HCT116 (cell line): Measurements from ENCODE around the gene SNPH. TPM values are rescaled to one million over a fixed set of nuclear protein-coding genes. Genes with fewer than 3 reads are reported as not detected.

Experiments used
- ATAC-seq: fragments of 200-7000 bp; cut with Tn5 transposase; 2 replicates; pipeline ENCODE4 v1.9.1; 2020; ENCODE audit warnings: mild to moderate bottlenecking, moderate library complexity
- BruUV-seq: library from RNA; stranded (reverse); fragments of 400-500 nt; replicated peaks from 2 replicates; lab custom pipeline; 2021; lab: Mats Ljungman, UMichigan
- CTCF ChIA-PET: fragments of 300-600 bp; sonication (Branson Sonifier 250); formaldehyde crosslinking; loops from one replicate; lab custom pipeline; 2021; ENCODE audit warnings: antibody characterized with exemption; lab: Charles Lee
- POLR2A ChIA-PET: fragments of 300-600, 350-600 bp; sonication (Branson Sonifier 250); formaldehyde crosslinking; loops from one replicate; lab custom pipeline; 2021; ENCODE audit warnings: antibody characterized with exemption; lab: Charles Lee
- RAD21 ChIA-PET, 2 experiments: fragments of 300-600 bp; sonication (Branson Sonifier 250); formaldehyde crosslinking; loops; one replicate each; lab custom pipeline; 2023; ENCODE audit warnings: low total read pairs in 2 of 2; ENCODE audit not compliant: uncharacterized antibody in 2 of 2, unreplicated experiment in 2 of 2, low non-redundant PET in 1 of 2; lab: Charles Lee
- DNase-seq: peaks from one replicate; pipeline ENCODE4 v3.0.0-alpha.2; 2010; ENCODE audit warnings: low read depth, low spot score
- H2AFZ ChIP-seq: fragments of 200-600 bp; shearing (Covaris generic), sonication (generic); 2 replicates; pipeline ENCODE4 v1.6.1; 2017; ENCODE audit warnings: low read depth, mixed run types, mixed read lengths, antibody characterized with exemption, low read length; ENCODE audit not compliant: poor library complexity, severe bottlenecking
- H3K27ac ChIP-seq: 2 replicates; pipeline ENCODE4 v1.5.1; 2012; ENCODE audit warnings: low read depth, low read length
- H3K27me3 ChIP-seq: fragments of 200-600 bp; sonication (generic); 2 replicates; pipeline ENCODE4 v1.6.1; 2016; ENCODE audit warnings: mixed run types, low read length, mixed read lengths; ENCODE audit not compliant: insufficient read depth
- H3K36me3 ChIP-seq, 2 experiments: fragments of 200-500 bp in 1 of 2; fragments of 200-600 bp in 1 of 2; sonication (Bioruptor generic) in 1 of 2; sonication (generic) in 1 of 2; 2 replicates each; pipeline versions ENCODE4 v1.5.1 to v1.6.1; 2014 to 2016; ENCODE audit warnings: low read length in 2 of 2, inconsistent platforms in 1 of 2, mixed read lengths in 1 of 2, mixed run types in 1 of 2; ENCODE audit not compliant: insufficient read depth in 2 of 2, control insufficient read depth in 1 of 2
- H3K4me1 ChIP-seq, 2 experiments: fragments of 200-600 bp in 1 of 2; sonication (generic) in 1 of 2; 2 replicates each; pipeline versions ENCODE4 v1.5.1 to v1.6.1; 2012 to 2017; ENCODE audit warnings: low read length in 2 of 2, inconsistent platforms in 1 of 2, mild to moderate bottlenecking in 1 of 2, mixed read lengths in 1 of 2, mixed run types in 1 of 2, moderate library complexity in 1 of 2; ENCODE audit not compliant: insufficient read depth in 2 of 2, control insufficient read depth in 1 of 2
- H3K4me2 ChIP-seq: fragments of 200-600 bp; sonication (generic); 2 replicates; pipeline ENCODE4 v1.6.1; 2017; ENCODE audit warnings: mixed run types, low read length, mixed read lengths
- H3K4me3 ChIP-seq, 2 experiments: fragments of 200-600 bp in 1 of 2; sonication (generic) in 1 of 2; replicated peaks in 1 of 2; 2 replicates each; pipeline ENCODE4 v1.5.1; 2011 to 2016; ENCODE audit warnings: low read length in 2 of 2, control low read depth in 1 of 2, low read depth in 1 of 2, mild to moderate bottlenecking in 1 of 2, mixed read lengths in 1 of 2, mixed run types in 1 of 2
- H3K79me2 ChIP-seq: fragments of 200-600 bp; sonication (generic); 2 replicates; pipeline ENCODE4 v1.6.1; 2017; ENCODE audit warnings: mild to moderate bottlenecking, mixed run types, low read length, moderate library complexity, mixed read lengths; ENCODE audit not compliant: insufficient read depth
- H3K9ac ChIP-seq: fragments of 200-600 bp; sonication (generic); 2 replicates; pipeline ENCODE4 v1.6.1; 2016; ENCODE audit warnings: low read length, mixed read lengths
- H3K9me2 ChIP-seq: fragments of 200-600 bp; sonication (generic), shearing (Covaris generic); 2 replicates; pipeline ENCODE4 v1.6.1; 2017; ENCODE audit warnings: mixed run types, mild to moderate bottlenecking, moderate library complexity; ENCODE audit not compliant: insufficient read depth
- H3K9me3 ChIP-seq, 2 experiments: fragments of 200-500 bp in 1 of 2; fragments of 200-600 bp in 1 of 2; sonication (Bioruptor generic) in 1 of 2; sonication (generic) in 1 of 2; 2 replicates each; pipeline ENCODE4 v1.6.1; 2014 to 2017; ENCODE audit warnings: low read length in 2 of 2, mixed read lengths in 2 of 2, inconsistent platforms in 1 of 2, low read depth in 1 of 2, mild to moderate bottlenecking in 1 of 2, mixed run types in 1 of 2, moderate library complexity in 1 of 2; ENCODE audit not compliant: control insufficient read depth in 1 of 2, insufficient read depth in 1 of 2
- H4K20me1 ChIP-seq: fragments of 200-600 bp; sonication (generic), shearing (Covaris generic); 2 replicates; pipeline ENCODE4 v1.6.1; 2017; ENCODE audit warnings: mixed run types, mild to moderate bottlenecking, moderate library complexity; ENCODE audit not compliant: insufficient read depth
- ATF3 ChIP-seq: IDR thresholded peaks from 2 replicates; pipeline ENCODE4 v1.6.1; 2012
- CTCF ChIP-seq, 3 experiments: fragments of 200-600 bp in 1 of 3; sonication (generic) in 1 of 3; IDR thresholded peaks in 2 of 3; conservative IDR thresholded peaks in 1 of 3; 2 replicates each; pipeline ENCODE4 v1.5.1; 2012 to 2017; ENCODE audit warnings: low read depth in 2 of 3, low read length in 2 of 3, antibody characterized with exemption in 1 of 3, borderline replicate concordance in 1 of 3, control low read depth in 1 of 3, mild to moderate bottlenecking in 1 of 3, mixed read lengths in 1 of 3, mixed run types in 1 of 3, moderate library complexity in 1 of 3; ENCODE audit not compliant: insufficient read depth in 1 of 3
- EGR1 ChIP-seq: IDR thresholded peaks from 2 replicates; pipeline ENCODE4 v1.6.1; 2012; ENCODE audit warnings: low read depth
- FOSL1 ChIP-seq: IDR thresholded peaks from 2 replicates; pipeline ENCODE4 v1.6.1; 2012; ENCODE audit warnings: low read depth
- JUND ChIP-seq: IDR thresholded peaks from 2 replicates; pipeline ENCODE4 v1.6.1; 2012
- MAX ChIP-seq: IDR thresholded peaks from 2 replicates; pipeline ENCODE4 v1.6.1; 2012
- RAD21 ChIP-seq: IDR thresholded peaks from 2 replicates; pipeline ENCODE4 v1.6.1; 2012; ENCODE audit warnings: low read depth, mild to moderate bottlenecking
- REST ChIP-seq: IDR thresholded peaks from 2 replicates; pipeline ENCODE4 v1.6.1; 2012; ENCODE audit warnings: low read depth
- SIN3A ChIP-seq: IDR thresholded peaks from 2 replicates; pipeline ENCODE4 v1.6.1; 2012; ENCODE audit warnings: low read depth
- SP1 ChIP-seq: IDR thresholded peaks from 2 replicates; pipeline ENCODE4 v1.6.1; 2012; ENCODE audit warnings: low read depth
- SRF ChIP-seq: IDR thresholded peaks from 2 replicates; pipeline ENCODE4 v1.6.1; 2012; ENCODE audit warnings: low read depth
- ZNF274 ChIP-seq: fragments of 200-500 bp; sonication (Bioruptor generic); IDR thresholded peaks from 2 replicates; pipeline ENCODE4 v1.6.1; 2014; ENCODE audit warnings: mild to moderate bottlenecking, low read depth, low read length, inconsistent platforms
- intact Hi-C: fragments of 100-400 bp; cut with micrococcal nuclease; formaldehyde crosslinking; loops from 2 replicates; pipeline ENCODE4 v1.10.0; 2022
- total RNA-seq: library from RNA; stranded (reverse); gene quantifications from one replicate; pipeline ENCODE4 v1.2.1, GENCODE V29; 2021; ENCODE audit not compliant: unreplicated experiment

Gene SNPH
- total RNA-seq, 1 experiment from 2014 or later = 3.2 TPM

GRCh38 chr20:1272368-1273100, 6.4 kb downstream of the SNPH start:
- no TSS peak for BruUV-seq
- H3K9me3 ChIP-seq = no peaks in the 10 kb centered on the region
- no peaks in the 10 kb centered on the region for H3K79me2 ChIP-seq
- ATAC-seq = no peak
- no peak overlapping the region for H3K4me3 ChIP-seq
- intact Hi-C loops = no loop called here
- ChIA-PET POLR2A (no interaction called here), CTCF (no interaction called here), RAD21 (no interaction called here)
- H3K27ac ChIP-seq = no peak overlapping the region
- H3K36me3 ChIP-seq = no peaks in the 10 kb centered on the region
- TF ChIP-seq ZNF274 (no peak), REST (no peak)
- no peaks in the 10 kb centered on the region for H3K4me1 ChIP-seq
- H4K20me1 ChIP-seq = no peaks in the 10 kb centered on the region
- H3K9ac ChIP-seq = no peak overlapping the region
- H3K4me2 ChIP-seq = no peak overlapping the region
- H2AFZ ChIP-seq = no peak overlapping the region
- H3K27me3 ChIP-seq = no peaks in the 10 kb centered on the region
- DNase-seq = no peak
- no peaks in the 10 kb centered on the region for H3K9me2 ChIP-seq

- H3K9ac ChIP-seq = no peak overlapping the region
- H3K4me3 ChIP-seq = no peak overlapping the region
- H3K36me3 ChIP-seq = no peaks in the 10 kb centered on the region
- no peaks in the 10 kb centered on the region for H4K20me1 ChIP-seq
- H3K4me2 ChIP-seq = no peak overlapping the region
- no peak overlapping the region for H3K27ac ChIP-seq
- intact Hi-C loops = no loop called here
- no peaks in the 10 kb centered on the region for H3K9me2 ChIP-seq
- DNase-seq = no peak
- no peaks in the 10 kb centered on the region for H3K9me3 ChIP-seq
- H3K79me2 ChIP-seq = no peaks in the 10 kb centered on the region
- RAD21 ChIA-PET = no interaction called here
- POLR2A ChIA-PET = no interaction called here
- CTCF ChIA-PET = no interaction called here
- no TSS peak for BruUV-seq
- no peaks in the 10 kb centered on the region for H3K27me3 ChIP-seq
- no peaks in the 10 kb centered on the region for H3K4me1 ChIP-seq
- no peak overlapping the region for H2AFZ ChIP-seq
- no peak for ATAC-seq
- no peak for TF ChIP-seq EGR1
- TF ChIP-seq FOSL1 = no peak
- TF ChIP-seq CTCF (IDR thresholded peaks at IDR 0.05 in 2 of 3, conservative IDR thresholded peaks at IDR 0.05 in 1 of 3; ENCODE audit: borderline replicate concordance in 1 of 3, insufficient read depth in 1 of 3, low read depth in 2 of 3, low read length in 2 of 3) = no peak
- no peak for TF ChIP-seq SIN3A
- TF ChIP-seq MAX = no peak
- no peak for TF ChIP-seq SRF
- TF ChIP-seq JUND = no peak
- TF ChIP-seq RAD21 = no peak
- no peak for TF ChIP-seq ATF3
- no peak for TF ChIP-seq SP1
Measured at GRCh38 chr20:1273366-1273765, 7.3 kb downstream of the SNPH start.
